ENCODE results near the gene MYH6. TPM values are rescaled to one million over a fixed set of nuclear protein-coding genes. Genes with fewer than 3 reads are reported as not detected.

The MYH6 gene
- total RNA-seq, 1 experiment from 2014 or later: not detected

- no peak for DNase-seq (ENCODE audit: low spot score)
Observed at GRCh38 chr14:23358553-23359166, 49.4 kb downstream of the MYH6 start.

DNA sequence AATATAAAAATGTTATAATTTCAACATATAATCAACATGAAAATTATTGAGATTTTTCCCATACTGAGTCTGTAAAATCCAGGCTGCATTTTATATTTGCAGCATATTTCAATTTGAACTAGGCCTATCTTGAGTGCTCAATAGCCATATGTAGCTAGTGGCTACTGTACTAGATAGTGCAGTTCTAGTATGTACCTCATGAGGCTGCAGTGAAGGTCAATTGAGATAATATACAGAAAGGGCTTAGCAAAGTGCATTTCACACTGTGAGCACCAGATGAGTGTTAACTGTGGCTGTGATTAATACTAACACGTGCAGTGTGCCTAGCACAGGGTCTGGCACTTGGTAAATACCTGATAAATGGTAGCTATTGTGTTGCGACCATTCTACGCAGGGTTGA is 50.0 kb downstream of the MYH6 start:
- DNase-seq (ENCODE audit: low spot score): no peak

GRCh38 chr14:23357261-23357660 is 50.8 kb downstream of the MYH6 start:
- no peak for DNase-seq (ENCODE audit: low spot score)

DNA sequence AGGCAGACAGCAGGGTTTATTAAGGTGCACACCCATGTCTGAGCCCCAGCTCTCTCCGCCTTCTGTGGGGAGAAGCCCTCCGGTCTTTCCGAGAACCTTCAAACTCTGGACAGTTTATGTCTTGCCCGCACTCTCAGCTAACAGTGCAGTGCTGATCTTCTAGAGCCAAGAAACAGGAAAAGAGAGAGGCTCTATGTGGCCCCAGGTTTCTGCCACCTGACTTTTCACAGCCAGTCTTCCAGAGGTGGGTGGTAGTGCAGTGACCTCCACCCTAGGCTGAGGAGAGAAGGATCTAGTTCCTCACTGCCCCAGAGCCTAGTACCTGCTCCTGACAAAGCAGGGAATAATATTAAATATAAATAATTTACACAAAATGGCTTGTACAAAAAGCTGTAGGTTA is 51.4 kb downstream of the MYH6 start:
- DNase-seq (ENCODE audit: low spot score): no peak

GRCh38 chr14:23355871-23356435 is 52.1 kb downstream of the MYH6 start:
- DNase-seq (ENCODE audit: low spot score): no peak

GRCh38 chr14:23354990-23355389 is 53.1 kb downstream of the MYH6 start:
- DNase-seq (ENCODE audit: low spot score): no peak

DNA sequence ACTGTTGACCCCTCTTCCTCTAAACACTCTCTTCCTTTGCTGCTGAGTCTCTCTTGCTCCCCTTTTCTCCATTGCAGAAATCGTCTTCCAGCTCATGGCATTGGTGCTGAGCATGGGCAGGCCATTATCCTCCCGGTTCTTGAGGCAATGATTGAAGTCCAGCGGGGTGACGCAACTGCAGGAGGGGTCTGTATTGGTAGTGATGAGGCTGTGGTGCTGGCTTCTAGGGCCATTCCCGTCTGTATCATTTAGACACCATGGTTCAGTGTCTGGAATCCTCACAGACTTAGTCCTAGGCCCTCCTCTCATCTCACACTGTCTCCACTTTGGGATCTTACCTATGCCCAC is 54.7 kb downstream of the MYH6 start:
- DNase-seq (ENCODE audit: low spot score): no peak

DNA sequence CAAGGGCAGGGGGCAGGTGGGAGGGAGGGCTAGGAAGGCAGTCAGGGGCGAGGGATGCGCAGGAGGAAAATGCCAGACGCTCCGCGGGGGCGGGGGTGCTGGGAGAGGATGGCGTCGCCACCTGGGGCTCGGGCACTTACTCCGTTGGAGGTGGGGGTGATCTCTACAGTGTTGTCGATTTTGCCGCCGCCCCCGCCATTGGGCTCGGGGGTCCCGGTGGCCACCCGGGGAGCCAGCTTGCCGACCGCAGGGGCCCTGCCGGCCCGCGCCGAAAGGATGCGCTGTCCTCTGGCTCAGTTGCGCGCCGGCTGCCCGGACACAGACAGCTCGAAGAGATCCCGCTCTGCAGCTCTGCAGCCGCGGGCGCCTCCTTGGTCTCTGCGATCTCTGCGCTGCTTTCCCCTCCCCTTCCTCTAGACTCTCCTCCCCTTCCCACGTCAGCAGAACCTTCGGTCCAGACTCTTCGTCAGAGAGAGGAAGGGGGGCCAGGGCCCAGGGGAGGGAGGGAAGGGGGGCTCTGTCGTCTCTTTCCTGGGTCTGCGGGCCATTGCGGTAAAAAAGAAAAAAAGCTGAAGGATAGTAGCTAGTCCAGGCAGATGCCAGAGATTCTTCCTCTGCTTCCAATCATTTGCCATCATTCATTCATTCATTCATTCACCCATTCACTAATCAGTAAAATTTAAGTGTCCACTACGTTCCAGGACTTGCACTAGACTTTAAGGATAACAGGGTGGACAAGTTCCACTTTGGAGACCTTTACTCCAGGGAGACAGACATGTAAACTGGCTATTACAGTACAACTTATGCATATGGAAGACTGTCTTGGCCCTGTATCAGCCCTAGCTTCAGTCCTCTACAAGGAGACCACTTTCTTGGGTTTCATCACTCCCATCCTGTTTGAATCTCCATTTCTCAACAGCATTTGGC is 55.3 kb downstream of the MYH6 start, which contains the start of gene SLC22A17:
Gene SLC22A17 (minus strand): TSS at position 382 of the 927 bp plus-strand sequence.
- DNase-seq (ENCODE audit: low spot score): no peak

- DNase-seq (ENCODE audit: low spot score): no peak
Observed at GRCh38 chr14:23351681-23352505, 56.2 kb downstream of the MYH6 start.

DNA sequence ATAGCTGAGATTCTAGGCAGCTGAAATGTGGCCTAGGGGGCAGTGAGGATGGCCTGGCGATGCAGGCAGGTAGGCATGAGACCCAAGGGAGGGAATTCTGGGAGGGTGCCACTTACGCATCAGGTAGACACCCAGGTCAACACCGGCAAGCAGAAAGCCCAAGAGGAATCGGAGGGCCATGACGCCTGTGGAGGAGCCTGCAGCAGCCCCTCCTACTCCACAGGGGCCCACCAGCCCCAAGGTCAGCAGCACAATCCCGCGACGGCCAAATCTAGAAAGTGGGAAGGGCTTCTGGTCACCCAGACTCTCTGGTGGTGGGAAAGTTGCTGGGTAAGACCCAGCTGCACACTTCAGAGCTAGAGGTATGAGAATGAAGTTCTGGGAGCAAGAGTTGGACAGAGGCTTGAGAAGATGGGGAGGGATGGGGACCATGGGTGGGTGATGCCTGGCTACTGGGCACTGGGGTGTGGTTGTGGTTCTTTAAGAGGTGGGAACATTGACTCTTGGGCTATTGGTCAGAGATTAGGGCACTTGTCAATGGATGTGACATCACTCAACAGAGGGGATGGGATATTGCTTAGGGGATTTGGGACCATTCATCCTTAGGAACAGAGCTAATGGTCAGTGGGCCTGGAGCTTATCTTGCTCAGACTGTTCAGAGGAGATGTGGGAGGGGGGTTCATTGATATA is 58.8 kb downstream of the MYH6 start:
- no peak for DNase-seq (ENCODE audit: low spot score)

DNA sequence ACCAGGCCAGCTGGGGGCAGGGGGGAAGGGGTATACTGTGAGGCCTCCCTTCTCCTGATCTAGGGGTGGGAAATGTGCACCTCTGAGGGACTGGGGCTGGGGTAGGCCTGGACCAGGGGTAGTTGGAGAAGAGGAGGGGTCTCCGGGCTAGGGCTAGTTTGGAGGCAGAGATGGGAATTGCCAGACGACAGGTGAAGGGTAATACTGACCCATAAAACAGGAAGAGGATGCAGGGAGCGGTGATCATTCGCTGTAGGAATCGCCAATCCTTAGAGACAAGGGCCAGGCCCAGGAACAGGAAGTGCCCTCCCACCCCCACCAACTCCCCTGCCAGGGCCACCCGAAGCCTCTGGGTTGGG is 59.8 kb downstream of the MYH6 start:
- no peak for DNase-seq (ENCODE audit: low spot score)

DNA sequence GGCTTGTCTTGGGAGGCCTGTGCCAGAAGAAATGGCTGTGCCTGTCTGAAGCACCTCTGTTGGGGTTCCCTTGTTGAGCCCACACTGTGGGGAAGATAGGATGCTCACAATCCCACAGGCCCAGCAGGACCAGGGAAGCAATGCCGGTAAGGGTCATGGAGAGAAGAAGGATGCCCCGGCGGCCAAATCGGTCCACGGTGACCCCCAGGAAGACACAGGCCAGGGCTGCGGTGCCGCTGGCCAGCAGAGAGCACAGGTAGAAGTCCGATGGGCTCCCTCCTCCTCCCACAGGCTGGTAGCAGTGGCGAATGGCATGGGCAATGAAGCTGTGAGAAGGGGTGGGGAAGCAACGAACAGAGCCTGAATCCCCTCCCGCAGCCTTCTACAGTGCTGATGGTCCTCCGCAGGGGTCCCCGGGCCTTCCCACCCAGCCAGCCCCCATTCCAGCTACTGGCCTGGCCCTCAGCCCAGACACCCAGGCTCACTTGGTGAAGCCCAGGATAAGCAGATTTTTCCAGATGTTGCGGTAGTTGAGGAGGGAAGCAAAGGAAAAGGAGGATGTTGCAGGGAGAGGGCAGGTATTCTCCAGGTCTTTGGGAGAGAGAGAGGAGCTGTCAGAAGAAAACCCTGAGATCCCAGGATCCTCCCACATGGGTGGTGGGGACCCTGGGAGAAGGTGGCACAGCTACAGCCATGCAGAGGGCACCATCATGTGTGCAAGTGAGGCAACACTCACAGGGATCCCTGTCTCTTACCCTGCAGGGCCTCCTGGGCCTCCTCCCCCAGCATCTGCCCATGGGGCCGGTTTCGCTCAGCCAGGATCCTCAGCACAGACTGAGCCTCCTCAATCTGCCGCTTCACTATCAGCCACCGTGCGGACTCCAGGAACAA is 60.4 kb downstream of the MYH6 start:
- no peak for DNase-seq (ENCODE audit: low spot score)

GRCh38 chr14:23346693-23347405 is 61.2 kb downstream of the MYH6 start:
- DNase-seq (ENCODE audit: low spot score): no peak

DNA sequence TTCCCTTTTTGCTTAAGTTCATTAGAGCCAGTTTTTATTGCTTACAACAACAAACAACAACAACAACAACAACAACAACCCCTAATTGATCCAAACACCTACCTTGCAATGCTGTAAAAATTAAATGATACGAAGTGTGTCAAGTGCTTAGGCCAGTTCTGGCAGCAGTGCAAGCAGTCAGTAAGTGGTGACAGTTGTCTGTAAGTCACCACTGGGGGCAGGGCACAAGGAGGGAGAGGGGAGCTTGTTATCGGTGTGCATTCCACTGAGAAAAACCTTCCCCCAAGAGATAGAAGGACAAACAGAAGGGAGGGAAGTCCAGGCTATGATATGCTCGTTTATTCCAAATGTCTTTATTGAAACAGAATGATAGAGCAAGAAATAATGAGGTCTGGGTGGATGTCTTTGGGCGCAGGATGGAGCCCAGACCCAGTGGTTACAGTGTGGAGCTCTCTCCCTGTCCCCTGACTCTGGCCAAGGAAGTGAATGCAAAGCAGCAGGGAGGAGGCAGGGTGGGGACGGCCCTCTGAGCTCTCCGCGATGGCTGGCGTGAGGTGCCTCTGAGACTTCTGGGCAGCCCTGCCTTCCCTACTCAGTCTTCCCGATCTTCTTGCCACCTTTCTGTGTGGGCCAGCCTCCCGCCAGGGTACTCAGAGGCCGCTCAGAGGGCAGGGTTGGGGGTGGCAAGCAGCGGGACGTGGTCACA is 61.9 kb downstream of the MYH6 start:
- no peak for DNase-seq (ENCODE audit: low spot score)

- no peak for DNase-seq (ENCODE audit: low spot score)
Observed at GRCh38 chr14:23344481-23344880, 63.6 kb downstream of the MYH6 start.

DNA sequence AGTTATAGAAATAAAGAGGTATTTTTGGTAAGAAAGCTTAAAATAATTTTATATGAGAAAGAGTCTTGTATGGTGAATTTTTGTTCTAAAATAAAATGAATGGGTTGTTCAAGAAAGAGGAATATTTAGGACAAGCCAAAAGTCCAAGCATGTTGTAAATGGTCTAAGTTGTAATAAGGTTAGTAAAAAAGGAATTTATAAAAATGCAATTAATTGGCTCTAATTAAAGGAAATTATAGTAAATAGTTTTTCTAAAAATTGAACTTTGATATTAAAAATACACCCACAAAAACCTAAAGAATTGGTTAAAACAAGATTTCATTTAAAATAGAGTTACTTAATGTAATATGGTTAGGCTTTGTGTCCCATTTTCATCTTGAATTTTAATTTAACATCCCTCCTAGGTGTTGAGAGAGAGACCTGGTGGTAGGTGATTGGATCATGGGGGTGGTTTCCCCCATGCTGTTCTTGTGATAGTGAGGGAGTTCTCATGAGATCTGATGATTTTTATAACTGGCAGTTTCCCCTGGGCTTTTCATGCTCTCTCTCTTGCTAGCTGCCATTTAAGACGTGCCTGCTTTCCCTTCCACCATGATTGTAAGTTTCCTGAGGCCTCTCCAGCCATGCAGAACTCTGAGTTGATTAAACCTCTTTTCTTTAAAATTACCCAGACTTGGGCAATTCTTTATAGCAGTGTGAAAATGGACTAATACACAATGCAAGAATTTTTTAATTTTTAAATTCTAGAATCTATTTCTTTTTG is 68.4 kb downstream of the MYH6 start:
- DNase-seq (ENCODE audit: low spot score): no peak

GRCh38 chr14:23335623-23336022 is 72.5 kb downstream of the MYH6 start:
- no peak for DNase-seq (ENCODE audit: low spot score)

All from HT-29 (cell line).